ENCODE data around the gene ARHGAP10. TPM values are rescaled to one million over a fixed set of nuclear protein-coding genes. Genes with fewer than 3 reads are reported as not detected.
A peak's percentile ranks its signal among the peaks of the same experiment; 100 is the strongest.

Gene ARHGAP10
- total RNA-seq, 1 donor from 2014 or later: 10.9 TPM

DNA sequence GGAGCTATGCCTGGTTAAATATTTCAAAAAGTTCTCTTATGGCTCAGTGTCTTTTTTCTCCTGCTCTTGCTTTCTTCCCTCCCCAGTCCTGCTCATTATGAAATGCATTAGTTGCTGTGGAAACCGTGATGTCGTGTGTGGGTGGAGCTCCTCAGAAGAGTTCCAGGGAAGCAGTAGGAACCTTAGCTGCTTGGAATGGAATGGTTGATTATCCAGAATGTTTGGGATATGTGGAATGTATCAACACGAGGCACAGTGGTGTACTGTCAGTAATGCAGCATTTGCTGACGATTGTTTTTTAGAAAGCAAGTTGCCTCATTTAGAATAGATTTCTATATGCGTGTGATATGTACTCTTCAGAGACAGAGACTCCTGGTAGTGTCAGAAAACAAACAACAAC, 333.2 kb downstream of the ARHGAP10 start:
- no peak overlapping the region for H3K4me3 ChIP-seq (ENCODE audit: low read depth, low read length)
- DNase-seq (ENCODE audit: low read depth): no peak
- TF ChIP-seq, protein P1, sequence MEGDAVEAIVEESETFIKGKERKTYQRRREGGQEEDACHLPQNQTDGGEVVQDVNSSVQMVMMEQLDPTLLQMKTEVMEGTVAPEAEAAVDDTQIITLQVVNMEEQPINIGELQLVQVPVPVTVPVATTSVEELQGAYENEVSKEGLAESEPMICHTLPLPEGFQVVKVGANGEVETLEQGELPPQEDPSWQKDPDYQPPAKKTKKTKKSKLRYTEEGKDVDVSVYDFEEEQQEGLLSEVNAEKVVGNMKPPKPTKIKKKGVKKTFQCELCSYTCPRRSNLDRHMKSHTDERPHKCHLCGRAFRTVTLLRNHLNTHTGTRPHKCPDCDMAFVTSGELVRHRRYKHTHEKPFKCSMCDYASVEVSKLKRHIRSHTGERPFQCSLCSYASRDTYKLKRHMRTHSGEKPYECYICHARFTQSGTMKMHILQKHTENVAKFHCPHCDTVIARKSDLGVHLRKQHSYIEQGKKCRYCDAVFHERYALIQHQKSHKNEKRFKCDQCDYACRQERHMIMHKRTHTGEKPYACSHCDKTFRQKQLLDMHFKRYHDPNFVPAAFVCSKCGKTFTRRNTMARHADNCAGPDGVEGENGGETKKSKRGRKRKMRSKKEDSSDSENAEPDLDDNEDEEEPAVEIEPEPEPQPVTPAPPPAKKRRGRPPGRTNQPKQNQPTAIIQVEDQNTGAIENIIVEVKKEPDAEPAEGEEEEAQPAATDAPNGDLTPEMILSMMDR (conservative IDR thresholded peaks at IDR 0.05; ENCODE audit: low read depth, low read length): no peak

DNA sequence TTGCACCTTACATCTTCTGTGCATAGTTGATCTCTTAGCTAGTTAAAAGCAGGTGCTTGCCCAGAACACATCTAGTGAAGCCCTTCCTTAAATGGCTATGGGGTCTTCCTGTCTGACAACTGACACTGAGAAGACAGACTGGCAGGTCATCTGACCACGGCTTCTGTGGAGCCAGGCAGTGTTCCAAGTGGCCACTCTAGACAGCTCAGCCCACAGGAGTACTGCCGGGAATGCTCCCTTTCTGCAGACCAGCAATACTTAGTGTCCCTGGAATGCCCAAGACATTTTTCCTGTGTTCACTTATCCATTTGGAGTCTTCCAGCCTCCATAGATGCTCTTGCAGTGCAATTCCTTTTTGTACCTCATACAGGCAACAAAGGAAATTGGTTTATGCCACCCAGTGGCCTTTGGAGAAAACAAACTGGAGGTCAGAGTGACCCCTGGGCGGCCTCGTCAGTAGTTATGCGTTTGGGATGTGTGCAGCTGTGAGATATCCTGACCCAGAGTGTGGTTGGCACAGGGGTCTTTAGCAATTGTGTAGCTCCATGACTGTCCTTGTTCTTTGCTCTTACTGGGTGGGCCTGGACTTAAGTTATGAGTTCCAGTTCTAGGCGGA, 335.5 kb downstream of the ARHGAP10 start:
- TF ChIP-seq, protein P1 (conservative IDR thresholded peaks at IDR 0.05; ENCODE audit: low read depth, low read length): no peak
- DNase-seq (ENCODE audit: low read depth): no peak

DNA sequence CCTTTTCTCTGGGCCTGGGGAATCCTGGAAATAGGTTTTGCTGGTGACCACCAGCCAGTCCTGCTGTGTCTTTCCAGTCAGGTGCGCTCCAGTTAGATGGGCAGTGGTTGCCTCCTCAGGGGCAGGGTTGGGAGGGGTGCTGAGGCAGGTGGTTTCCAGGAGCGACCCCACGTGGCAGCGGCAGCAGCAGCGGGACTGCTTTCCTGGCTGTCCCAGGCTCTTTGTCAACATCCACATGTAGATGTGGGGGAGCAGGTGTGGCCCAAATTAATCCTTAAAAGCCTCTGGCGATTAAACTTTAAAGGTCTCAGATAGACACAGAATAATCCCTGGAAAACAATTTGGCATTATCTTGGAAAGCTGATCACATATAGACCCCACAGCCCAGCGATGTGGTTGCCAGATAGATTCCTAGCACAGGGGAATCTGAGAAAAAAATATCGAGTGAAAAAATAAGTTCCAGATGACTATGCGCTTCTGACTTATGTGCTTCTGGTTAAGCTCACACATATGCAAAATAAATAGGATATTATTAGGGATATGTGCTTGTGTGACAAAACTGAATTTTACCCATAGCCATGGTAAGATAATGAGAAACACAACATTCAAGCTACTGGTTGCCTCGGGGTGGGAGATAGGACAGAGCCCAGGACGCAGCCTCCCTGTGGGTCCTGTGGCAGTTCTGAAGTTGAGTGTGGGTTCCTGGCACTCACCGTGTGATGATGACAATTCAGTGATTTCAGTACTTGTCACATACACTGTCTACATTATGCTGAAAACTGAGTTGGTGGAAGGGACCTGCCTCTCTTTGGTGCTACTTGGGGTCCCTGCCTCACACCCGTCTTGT, 336.4 kb downstream of the ARHGAP10 start:
- TF ChIP-seq, protein P1 (conservative IDR thresholded peaks at IDR 0.05; ENCODE audit: low read depth, low read length): no peak
- no peak for DNase-seq (ENCODE audit: low read depth)
- no peak overlapping the region for H3K4me3 ChIP-seq (ENCODE audit: low read depth, low read length)

More for the DNA sequence above, 335.5 kb downstream of the ARHGAP10 start:
- H3K4me3 ChIP-seq (ENCODE audit: low read depth, low read length): no peak overlapping the region

DNA sequence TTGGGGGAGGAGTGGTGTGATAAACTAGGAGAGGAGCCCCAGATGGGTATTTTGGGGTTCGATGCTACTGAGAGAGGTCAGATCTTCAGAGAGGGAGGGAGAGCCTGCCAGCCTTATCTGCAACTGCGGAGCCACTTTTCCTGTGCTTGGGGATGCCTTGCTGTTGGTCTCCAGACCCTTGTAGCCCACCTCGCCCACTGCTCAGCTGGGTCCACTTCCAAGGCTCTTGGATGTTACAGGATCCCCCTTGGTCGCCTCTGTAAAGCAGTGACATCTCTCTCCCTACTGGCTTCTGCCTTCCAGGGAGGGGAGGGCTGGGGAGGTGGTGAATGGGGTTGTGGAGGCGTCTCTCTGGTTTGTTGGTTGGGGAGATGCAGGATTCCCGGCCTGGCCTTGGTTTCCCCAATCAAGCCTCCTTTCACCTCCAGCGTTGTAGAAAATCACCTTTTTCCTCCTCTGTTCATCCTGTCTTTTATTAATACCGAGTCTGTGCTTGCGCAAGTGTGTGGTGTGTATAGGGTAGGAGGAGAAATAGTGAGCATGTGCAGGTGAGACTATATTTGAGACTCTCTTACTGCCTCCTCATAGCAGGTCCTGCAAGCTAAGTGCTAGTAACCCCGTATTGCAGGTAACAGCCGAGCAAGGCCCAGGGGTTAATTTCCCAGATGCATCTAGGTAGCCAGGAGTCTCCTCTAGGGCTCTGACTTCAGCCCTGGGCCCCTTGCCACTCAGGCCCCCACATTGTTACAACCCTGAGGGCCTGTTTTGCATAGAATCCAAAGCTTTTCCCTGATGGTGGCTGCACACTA, 337.4 kb downstream of the ARHGAP10 start:
- H3K4me3 ChIP-seq (ENCODE audit: low read depth, low read length): no peak overlapping the region
- TF ChIP-seq, protein P1 (conservative IDR thresholded peaks at IDR 0.05; ENCODE audit: low read depth, low read length): no peak
- DNase-seq (ENCODE audit: low read depth): no peak

DNA sequence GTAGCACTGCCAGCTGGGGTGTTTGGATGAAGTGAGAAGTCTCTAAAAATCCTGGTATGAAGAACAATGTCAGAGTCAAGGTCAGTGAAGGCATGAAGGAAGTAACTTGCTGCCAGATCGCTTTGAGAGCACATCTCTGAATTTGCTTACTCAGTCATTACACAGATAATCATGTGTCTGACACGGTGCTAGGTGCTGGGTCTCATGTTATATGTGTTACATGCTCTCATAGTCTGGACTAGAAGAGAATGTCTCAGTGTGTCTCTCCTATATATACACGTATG, 337.9 kb downstream of the ARHGAP10 start:
- TF ChIP-seq, protein P1 (conservative IDR thresholded peaks at IDR 0.05; ENCODE audit: low read depth, low read length): no peak
- DNase-seq (ENCODE audit: low read depth): no peak
- H3K4me3 ChIP-seq (ENCODE audit: low read depth, low read length): no peak overlapping the region

DNA sequence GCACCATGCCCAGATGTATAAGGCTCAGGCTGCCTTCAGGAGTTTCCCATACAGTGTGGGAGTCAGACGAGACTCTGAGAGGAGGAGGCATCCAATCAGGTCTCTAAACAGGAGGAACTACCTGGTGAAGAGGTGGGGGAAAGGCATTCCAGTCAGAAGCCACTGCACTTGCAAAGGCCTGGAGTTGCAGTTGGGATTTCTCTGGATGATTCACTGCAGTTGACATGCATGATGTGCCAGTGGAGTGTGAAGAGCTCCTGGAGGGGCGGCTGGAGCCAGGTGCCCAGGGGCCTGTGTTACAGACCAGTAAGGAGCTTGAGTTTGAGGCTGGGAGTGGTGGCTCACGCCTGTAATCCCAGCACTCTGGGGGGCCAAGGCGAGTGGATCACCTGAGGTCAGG, 339.1 kb downstream of the ARHGAP10 start:
- TF ChIP-seq, protein P1 (conservative IDR thresholded peaks at IDR 0.05; ENCODE audit: low read depth, low read length): no peak
- no peak overlapping the region for H3K4me3 ChIP-seq (ENCODE audit: low read depth, low read length)
- DNase-seq (ENCODE audit: low read depth): peak; percentile 54

Measured in epithelial cell of proximal tubule (primary cell).